Purkinje cell (primary cell): ENCODE measurements around the gene SLC35F4. TPM values are rescaled to one million over a fixed set of nuclear protein-coding genes. Genes with fewer than 3 reads are reported as not detected.

Source experiments
- polyA plus RNA-seq: library from polyadenylated mRNA; unstranded; fragments of >200 nt; fragmentation: Nextera tagmentation; gene quantifications from 2 replicates; pipeline ENCODE4 v1.2.1, GENCODE V29; 2014

Gene SLC35F4
- polyA plus RNA-seq = 55.3 and 77.6 TPM in 2 replicates

GRCh38 chr14:57865403-57866198 is at the start of gene SLC35F4:
TSS of gene SLC35F4 (minus strand) at chr14:57866092.

